Breast epithelium (tissue), 4 donors: ENCODE data around the gene EML6. TPM values are rescaled to one million over a fixed set of nuclear protein-coding genes. Genes with fewer than 3 reads are reported as not detected.

Source experiments
- DNase-seq, 2 donors: peaks; one replicate each; pipeline ENCODE4 v3.0.0-alpha.2; 2019; ENCODE audit warnings: low spot score in 2 of 2
- H3K27ac ChIP-seq, 2 donors: fragments of 200-600 bp; sonication (generic) in 1 of 2; one replicate each; pipeline ENCODE4 v1.5.1; 2016 to 2019; ENCODE audit warnings: mild to moderate bottlenecking in 1 of 2
- H3K27me3 ChIP-seq, 2 donors: fragments of 200-600 bp; sonication (generic) in 1 of 2; one replicate each; pipeline versions ENCODE4 v1.5.1 to v1.6.0; 2017 to 2019; ENCODE audit warnings: control low read depth in 1 of 2, mild to moderate bottlenecking in 1 of 2
- H3K36me3 ChIP-seq: fragments of 200-600 bp; one replicate; pipeline ENCODE4 v1.5.1; 2019
- H3K4me1 ChIP-seq, 2 donors: fragments of 200-600 bp; sonication (generic); one replicate each; pipeline ENCODE4 v1.5.1; 2016 to 2019; ENCODE audit warnings: control low read depth in 1 of 2
- H3K4me3 ChIP-seq, 3 donors: fragments of 200-600 bp; sonication (generic); 1 replicate in 2 of 3; 2 replicates in 1 of 3; pipeline ENCODE4 v1.5.1; 2016 to 2019; ENCODE audit warnings: mild to moderate bottlenecking in 3 of 3, moderate library complexity in 2 of 3
- H3K9me3 ChIP-seq, 2 donors: fragments of 200-600 bp; sonication (generic) in 1 of 2; one replicate each; pipeline ENCODE4 v1.5.1; 2016 to 2019; ENCODE audit warnings: control low read depth in 1 of 2
- CTCF ChIP-seq, 3 donors: fragments of 450-650 bp; IDR thresholded peaks; one replicate each; pipeline ENCODE4 v1.5.1; 2016 to 2017; ENCODE audit warnings: antibody characterized with exemption in 3 of 3, mild to moderate bottlenecking in 3 of 3, moderate library complexity in 3 of 3
- POLR2A ChIP-seq: fragments of 450-650 bp; IDR thresholded peaks from one replicate; pipeline ENCODE4 v1.6.1; 2016; ENCODE audit warnings: antibody characterized with exemption, mild to moderate bottlenecking, moderate library complexity
- POLR2AphosphoS5 ChIP-seq, 3 donors: sonication (generic); formaldehyde crosslinking; IDR thresholded peaks; one replicate each; pipeline ENCODE4 v1.6.1; 2017; ENCODE audit warnings: antibody characterized with exemption in 3 of 3
- intact Hi-C: fragments of 100-400 bp; cut with DNase I; formaldehyde crosslinking; loops from one replicate; pipeline ENCODE4 v1.15.1; 2023; ENCODE audit warnings: low total_unique reads
- total RNA-seq, 3 donors: library from RNA; depleted of rRNA; stranded (reverse); fragments of >200 nt; gene quantifications; one replicate each; pipeline ENCODE4 v1.1.0, GENCODE V29; 2016

Gene EML6
- total RNA-seq, 3 donors from 2014 or later, result 1.9 to 5.9 (median 2.3) TPM

GRCh38 chr2:54722641-54723040 is 821 bp upstream of the EML6 start:
- intact Hi-C loops, result loop anchor here (5.0 kb wide), 1 partner anchor 375 kb away; no protein-coding TSS in a partner anchor

GRCh38 chr2:54723996-54724559 is 616 bp downstream of the EML6 start:
- peak overlapping the region; percentile 74 to 82 (median 78) for H3K4me3 ChIP-seq
- peak overlapping the region; percentile 62 to 84 for H3K27ac ChIP-seq
- no peaks in the 10 kb centered on the region for H3K4me1 ChIP-seq
- DNase-seq, result no peak
- no peaks in the 10 kb centered on the region for H3K9me3 ChIP-seq
- no peaks in the 10 kb centered on the region for H3K27me3 ChIP-seq
- H3K36me3 ChIP-seq, result no peaks in the 10 kb centered on the region
- intact Hi-C loops, result loop anchor here (5.0 kb wide), 1 partner anchor 373 kb away; no protein-coding TSS in a partner anchor
- TF ChIP-seq POLR2A (no peak), CTCF (IDR thresholded peaks at IDR 0.05) (no peak), POLR2AphosphoS5 (IDR thresholded peaks at IDR 0.05) (no peak)

More at GRCh38 chr2:54722641-54723040, 821 bp upstream of the EML6 start:
- Histone ChIP-seq H3K27me3 (no peaks in the 10 kb centered on the region), H3K36me3 (no peaks in the 10 kb centered on the region), H3K4me1 (no peaks in the 10 kb centered on the region), H3K4me3 (peak overlapping the region; percentile 74 to 82 (median 78)), H3K9me3 (no peaks in the 10 kb centered on the region), H3K27ac (peak overlapping the region; percentile 73 to 84)
- DNase-seq, result no peak
- no peak for TF ChIP-seq CTCF (IDR thresholded peaks at IDR 0.05)
- no peak for TF ChIP-seq POLR2AphosphoS5 (IDR thresholded peaks at IDR 0.05)
- TF ChIP-seq POLR2A, result no peak

- peak overlapping the region; percentile 74 to 82 (median 78) for H3K4me3 ChIP-seq
- no peaks in the 10 kb centered on the region for H3K36me3 ChIP-seq
- intact Hi-C loops, result loop anchor here (5.0 kb wide), 1 partner anchor 373 kb away; no protein-coding TSS in a partner anchor
- no peaks in the 10 kb centered on the region for H3K9me3 ChIP-seq
- TF ChIP-seq CTCF (IDR thresholded peaks at IDR 0.05) (no peak), POLR2A (no peak), POLR2AphosphoS5 (IDR thresholded peaks at IDR 0.05) (no peak)
- no peak for DNase-seq
- H3K27ac ChIP-seq, result no peak overlapping the region
- no peaks in the 10 kb centered on the region for H3K4me1 ChIP-seq
- H3K27me3 ChIP-seq, result no peaks in the 10 kb centered on the region
These were observed 1.3 kb downstream of the EML6 start for GRCh38 chr2:54724560-54725342.

GRCh38 chr2:54725343-54726099 is 2.1 kb downstream of the EML6 start:
- TF ChIP-seq POLR2AphosphoS5 (IDR thresholded peaks at IDR 0.05), result no peak
- no peak for TF ChIP-seq POLR2A
- TF ChIP-seq CTCF (IDR thresholded peaks at IDR 0.05), result no peak
- H3K4me3 ChIP-seq, result peak overlapping the region; percentile 74 to 82 (median 78)
- H3K36me3 ChIP-seq, result no peaks in the 10 kb centered on the region
- H3K9me3 ChIP-seq, result no peaks in the 10 kb centered on the region
- H3K27ac ChIP-seq, result no peak overlapping the region
- no peaks in the 10 kb centered on the region for H3K4me1 ChIP-seq
- H3K27me3 ChIP-seq, result no peaks in the 10 kb centered on the region
- DNase-seq, result no peak
- intact Hi-C loops, result no loop called here
